Stimulated activated CD8-positive, alpha-beta memory T cell treated with anti-CD3 and anti-CD28 coated beads, Interleukin-15, amount 100 ng/mL, for 4 hours (primary cell): ENCODE measurements around the gene SSB.
"Not testable (repeated sequence)": the region's sequence is repeated elsewhere in the genome, so short reads cannot be mapped to it uniquely, and the experiment has no call there.

Experiments
- DNase-seq, 2 donors: peaks; one replicate each; pipeline ENCODE4 v3.0.0-alpha.2; 2020; ENCODE audit warnings: low read depth in 2 of 2

The SSB gene

DNA sequence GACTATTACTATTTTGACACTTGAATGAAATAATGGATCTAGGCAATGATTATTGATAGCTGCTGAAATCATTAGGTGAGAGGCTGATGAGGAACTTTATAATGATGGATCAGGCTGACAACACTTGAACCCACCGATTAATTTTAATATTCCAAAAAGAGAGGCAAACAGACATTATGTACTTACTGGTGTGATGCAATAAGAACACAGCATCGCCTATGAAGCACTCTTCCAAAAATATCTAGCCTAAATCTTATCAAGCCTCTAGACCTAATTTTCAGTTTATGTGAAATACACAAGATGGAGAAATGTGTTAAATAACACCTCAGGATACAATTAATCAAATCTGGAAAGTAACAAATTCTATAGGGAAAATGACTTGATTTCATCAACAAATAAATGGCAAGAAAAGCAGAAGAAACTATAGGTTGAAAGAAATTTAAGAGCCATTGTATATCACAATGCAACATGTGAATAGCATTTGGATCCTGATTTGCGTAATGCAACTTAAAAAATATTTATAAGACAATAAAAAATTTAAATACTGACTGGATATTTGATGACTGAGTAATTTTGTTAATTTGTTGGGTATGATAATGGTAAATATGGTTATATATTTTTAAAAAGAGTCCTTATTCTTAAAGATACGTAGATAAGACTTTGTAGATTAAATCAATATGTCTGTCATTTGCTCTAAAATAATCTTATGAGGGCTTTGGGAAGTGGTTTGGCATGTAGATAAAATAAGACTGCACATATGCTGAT, 17.2 kb upstream of the SSB start:
- no peak for DNase-seq

DNA sequence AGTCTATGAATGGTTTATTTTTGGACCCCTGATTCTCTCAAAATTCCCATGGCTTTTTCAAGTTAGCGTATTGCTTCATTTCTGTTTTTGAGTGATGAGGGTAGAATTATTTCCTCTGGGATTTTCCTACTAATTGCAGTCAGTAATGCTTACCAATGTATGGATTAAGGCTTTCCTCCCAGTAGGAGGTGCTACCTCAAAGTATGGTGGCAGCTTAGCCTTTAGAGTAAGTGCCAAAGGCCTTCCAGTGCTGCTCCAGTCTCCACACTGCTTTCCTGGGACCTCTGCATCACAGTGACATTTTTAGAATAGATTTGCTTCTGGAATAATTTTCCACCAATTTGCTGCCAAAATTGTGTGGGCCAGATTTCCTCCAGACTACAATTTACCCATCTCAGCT, 16.2 kb upstream of the SSB start:
- no peak for DNase-seq

DNA sequence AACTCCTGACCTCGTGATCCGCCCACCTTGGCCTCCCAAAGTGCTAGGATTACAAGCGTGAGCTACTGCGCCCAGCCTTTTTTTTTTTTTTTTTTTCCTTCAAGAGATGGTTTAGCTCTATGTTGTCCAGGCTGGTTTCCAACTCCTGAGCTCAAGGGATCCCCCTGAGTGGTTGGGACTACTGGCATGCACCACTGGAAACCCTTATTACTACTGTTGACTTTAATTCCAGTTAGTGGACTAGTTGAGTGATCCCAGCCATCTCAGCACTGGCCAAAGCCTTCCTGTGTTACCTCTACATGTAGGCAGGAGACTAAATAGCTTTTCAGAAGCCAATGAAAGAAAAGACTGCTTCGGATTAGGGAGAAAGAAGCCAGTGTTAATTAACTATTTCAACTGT, 8.1 kb upstream of the SSB start:
- no peak for DNase-seq

DNA sequence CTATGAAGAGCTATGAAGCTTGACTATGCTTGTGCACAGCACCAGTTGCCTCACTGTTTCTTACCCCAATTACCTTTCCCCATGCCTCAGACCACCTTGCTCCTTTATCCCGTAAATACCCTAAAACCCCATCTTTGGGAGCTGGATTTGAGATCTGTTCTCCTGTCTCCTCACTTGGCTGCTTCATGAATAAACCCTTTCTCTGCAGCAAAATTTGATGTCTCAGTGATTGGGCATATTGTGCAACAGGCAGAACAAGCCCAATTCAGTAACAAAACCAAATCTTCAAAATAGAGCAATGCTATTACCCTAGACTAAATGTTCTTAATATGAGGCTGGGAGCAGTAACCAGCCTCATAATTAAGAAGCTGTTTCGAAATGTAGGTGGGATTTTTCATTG, 3.5 kb upstream of the SSB start:
- DNase-seq: no peak

DNA sequence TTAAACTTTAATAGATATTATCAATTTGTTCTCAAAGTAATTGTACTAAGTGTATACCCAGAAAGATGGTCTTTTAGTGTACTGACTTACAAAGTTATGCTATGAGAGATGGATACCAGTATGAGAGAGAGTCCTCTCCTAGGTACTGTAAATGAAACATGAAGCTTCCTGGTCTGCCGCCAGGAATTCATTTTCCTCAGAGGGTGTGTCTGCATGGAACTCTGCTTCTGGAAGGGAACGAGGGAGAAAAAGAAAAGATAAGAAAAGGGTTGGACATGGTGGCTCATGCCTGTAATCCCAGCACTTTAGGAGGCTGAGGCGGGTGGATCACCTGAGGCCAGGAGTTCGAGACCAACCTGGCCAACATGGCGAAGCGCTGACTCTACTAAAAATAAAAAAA, 2.2 kb upstream of the SSB start:
- no peak for DNase-seq

DNA sequence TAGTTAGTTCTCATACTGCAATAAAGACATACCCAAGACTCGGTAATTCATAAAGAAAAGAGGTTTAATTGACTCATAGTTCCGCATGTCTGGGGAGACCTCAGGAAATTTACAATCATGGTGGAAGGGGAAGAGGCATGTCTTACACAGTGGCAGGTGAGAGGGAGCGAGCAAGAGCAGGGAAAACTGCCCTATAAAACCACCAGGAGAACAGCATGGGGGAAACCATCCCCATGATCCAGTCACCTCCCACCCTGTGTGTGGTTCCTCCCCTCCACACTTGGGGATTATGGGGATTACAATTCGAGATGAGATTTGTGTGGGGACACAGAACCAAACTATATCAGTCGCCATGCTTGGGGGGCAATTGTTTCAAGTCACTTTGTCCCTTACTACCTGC, 1.1 kb upstream of the SSB start:
- DNase-seq: no peak

DNA sequence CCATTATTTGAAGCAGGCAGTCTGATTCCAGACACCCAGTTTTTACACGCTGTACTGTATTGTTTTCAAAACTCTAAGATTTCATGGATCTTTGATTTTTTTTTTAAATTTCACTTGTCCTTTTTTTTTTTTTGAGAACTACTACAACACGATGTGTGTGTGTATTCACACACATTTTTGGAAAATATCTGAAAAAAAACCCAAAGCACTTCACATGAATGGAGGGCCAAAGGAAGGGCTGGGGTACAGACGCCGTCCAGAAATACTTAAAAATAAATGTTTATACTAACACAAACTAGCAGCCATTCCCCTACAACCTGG, 314 bp upstream of the SSB start:
- no peak for DNase-seq

DNA sequence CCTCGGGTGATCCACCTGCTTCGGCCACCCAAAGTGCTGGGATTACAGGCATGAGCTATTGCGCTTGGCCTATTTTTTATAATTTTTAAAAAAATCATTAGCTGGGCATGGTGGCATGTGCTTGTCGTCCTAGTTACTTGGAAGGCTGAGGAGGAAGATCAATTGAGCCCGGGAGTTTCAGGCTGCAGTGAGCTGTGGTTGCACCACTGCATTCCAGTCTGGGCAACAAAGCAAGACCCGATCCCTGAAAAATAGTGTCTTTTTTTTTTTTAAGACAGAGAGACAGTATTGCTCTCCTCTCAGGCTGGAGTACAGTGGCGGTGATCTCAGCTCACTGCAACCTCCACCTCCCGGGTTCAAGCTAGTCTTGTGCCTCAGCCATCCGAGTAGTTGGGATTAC, 4.8 kb downstream of the SSB start:
- no peak for DNase-seq

DNA sequence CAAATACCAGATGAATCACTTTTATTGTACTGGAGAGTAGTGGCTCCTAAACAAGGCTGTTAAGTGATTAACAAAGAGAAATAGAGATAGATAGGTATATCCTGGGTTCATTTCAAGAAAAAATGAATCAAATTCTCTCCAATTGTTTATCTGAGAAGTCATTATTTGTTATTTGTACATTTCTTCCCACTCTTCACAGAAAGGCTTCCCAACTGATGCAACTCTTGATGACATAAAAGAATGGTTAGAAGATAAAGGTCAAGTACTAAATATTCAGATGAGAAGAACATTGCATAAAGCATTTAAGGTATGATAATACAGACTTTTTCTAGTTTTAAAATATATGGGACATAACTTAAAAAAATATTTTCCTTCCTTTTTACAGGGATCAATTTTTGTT, 7.9 kb downstream of the SSB start:
- DNase-seq: no peak

DNA sequence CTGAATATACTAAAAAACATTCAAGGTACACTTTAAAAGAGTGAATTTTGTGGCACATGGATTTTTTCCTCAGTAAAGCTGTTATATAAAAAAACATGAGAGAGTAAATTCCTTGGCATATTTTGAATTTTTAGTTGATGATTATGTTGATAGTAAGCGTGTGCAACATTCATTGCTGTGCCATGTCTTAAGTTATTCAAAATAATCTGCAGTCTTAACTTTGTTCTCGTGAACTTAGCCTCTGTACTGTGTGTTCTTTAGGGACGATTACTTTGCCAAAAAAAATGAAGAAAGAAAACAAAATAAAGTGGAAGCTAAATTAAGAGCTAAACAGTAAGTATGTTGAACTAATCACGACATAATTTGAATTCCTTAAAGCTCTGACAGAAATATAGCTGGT, 9.6 kb downstream of the SSB start:
- DNase-seq: no peak

DNA sequence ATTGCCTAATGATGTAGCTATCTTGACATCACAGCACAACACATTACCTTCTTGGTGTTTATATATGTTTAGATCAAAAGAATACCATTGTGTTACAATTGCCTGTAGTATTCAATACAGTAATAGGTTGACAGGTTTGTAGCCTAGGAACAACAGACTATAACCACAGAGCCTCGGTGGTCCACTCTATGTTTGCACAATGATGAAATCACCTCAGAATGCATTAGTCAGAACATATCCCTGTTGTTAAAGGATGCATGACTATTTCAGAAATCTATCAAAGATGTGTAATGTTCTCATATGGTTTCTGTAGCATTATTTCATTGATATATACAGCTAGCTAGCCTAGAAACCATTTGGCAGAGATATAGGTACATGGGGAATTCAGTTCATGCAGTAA, 17.2 kb downstream of the SSB start:
- no peak for DNase-seq

DNA sequence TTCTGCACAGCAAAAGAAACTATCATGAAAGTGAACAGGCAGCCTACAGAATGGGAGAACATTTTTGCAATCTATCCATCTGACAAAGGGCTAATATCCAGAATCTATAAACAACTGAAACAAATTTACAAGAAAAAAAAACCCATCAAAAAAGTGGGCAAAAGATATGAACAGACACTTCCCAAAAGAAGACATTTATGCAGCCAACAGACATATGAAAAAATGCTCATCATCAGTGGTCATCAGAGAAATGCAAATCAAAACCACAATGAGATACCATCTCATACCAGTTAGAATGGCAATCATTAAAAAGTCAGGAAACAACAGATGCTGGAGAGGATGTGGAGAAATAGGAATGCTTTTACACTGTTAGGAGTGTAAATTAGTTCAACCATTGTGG, 18.3 kb downstream of the SSB start:
- DNase-seq: not testable (repeated sequence)

DNA sequence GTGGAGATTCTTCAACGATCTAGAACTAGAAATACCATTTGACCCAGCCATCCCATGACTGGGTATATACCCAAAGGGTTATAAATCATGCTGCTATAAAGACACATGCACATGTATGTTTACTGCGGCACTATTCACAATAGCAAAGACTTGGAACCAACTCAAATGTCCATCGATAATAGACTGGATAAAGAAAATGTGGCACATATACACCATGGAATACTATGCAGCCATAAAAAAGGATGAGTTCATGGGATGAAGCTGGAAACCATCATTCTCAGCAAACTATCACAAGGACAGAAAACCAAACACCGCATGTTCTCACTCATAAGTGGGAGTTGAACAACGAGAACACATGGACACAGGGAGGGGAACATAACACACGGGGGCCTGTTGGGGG, 18.7 kb downstream of the SSB start:
- not testable (repeated sequence) for DNase-seq

DNA sequence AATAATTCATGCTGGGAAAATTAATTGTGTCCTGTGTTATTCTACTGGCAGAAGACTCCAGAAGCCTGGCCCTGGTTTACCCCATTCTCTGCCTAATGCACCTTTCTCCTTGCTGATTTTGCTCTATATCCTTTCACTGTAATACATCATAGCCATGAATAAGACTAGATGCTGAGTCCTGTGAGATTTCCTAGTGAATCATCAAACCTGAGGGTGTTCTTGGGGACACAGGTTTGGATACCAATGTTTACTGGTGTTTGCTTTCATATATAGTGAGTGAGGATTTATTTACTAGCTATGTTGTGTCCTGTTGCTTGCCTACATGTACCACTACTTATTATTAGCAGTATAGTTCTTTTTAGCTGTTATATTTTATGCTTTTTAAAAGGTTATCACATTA, 19.6 kb downstream of the SSB start:
- DNase-seq: no peak

DNA sequence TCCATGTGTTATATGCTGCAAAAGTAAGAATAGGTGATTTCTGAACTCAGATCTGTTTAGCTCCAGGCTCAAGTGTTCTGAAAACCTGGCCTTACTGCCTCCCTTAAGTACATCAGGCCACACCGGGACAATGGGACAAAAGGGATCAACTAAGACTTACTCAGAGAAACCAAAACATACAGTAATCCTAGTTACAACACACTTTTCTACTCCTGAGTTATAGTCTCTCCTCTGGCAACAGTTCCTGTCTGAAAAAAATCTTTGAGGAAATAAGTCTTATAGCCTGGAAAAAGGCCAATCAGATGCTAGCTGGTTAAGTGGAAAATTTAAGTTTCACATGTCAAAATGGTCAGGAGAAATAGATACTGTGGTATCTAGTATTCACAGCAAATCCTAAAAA, 20.4 kb downstream of the SSB start:
- no peak for DNase-seq

DNA sequence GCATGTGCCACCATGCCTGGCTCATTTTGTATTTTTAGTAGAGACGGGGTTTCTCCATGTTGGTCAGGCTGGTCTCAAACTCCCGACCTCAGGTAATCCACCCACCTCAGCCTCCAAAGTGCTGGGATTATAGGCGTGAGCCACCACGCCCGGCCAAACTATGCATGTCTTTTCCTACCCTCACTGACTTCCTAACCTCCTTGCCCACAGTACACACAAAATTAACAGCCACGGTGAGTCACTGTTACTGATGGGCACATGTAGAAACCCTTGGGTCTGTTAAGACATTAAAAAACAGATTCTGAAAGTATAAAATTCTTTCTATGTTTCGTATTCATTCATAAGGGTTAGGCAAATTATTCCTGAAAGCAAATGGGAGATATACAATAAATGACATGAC, 21.4 kb downstream of the SSB start:
- DNase-seq: not testable (repeated sequence)

DNA sequence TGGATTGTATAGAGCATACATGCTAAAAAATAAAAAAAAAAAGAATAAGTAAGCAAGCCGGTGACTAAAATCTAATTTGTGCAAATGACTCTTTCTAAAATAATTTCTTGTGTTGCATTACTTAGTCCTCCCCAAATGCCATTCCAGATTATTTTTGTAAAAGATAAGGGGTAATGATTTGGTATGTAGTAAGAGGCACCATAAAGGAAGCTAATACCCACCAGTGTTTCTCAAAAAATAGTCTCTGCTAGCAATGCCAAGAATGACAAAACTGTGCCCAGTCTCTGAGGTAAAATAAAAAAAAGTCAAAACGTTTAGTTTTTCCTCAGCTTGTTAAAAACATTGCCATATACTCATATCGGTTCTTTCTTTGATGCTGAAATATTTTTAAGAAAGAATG, 23.4 kb downstream of the SSB start:
- DNase-seq: no peak

DNA sequence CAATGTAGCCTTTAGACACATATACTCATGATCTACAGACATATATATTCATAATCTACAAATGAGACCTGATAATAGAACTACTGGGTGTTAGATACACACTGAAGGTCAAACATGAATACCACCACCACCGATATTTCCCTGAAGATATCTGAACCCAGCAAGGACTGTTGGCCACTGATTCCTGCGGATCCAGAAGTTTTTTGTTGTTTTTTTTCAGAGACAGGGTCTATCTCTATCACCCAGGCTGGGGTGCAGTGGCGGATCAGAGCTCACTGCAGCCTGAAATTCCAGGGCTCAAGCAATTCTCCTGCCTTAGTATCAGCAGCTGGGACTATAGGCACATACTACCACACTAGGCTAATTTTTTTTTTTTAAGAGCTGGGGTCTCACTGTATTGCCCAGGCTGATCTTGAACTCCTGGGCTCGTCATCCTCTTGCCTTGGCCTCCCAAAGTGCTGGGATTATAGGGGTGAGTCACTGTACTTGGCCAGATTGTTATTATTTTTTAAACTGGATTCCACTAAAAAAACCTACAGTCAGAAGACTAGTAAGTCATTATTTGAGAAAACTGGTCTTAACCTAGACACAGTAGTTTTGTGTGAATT, 24.2 kb downstream of the SSB start:
- DNase-seq: no peak

DNA sequence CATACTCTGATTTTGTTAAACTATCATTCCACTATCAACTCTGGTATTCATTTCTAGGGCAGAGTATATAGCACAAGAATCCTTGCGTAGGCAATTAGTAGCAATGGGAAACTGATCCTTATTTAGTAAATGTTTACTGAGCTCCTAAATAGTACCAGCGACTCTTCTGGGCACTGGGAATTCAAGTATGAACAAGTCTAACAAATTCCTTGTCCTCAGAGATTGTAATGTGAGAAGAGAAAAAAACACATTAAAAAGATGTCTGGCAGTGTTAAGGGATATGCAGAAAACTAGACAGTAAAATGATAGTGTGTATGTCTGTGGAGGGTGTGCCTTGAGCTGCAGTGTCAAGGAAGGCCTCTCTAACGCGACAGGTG, 25.3 kb downstream of the SSB start:
- DNase-seq: no peak

DNA sequence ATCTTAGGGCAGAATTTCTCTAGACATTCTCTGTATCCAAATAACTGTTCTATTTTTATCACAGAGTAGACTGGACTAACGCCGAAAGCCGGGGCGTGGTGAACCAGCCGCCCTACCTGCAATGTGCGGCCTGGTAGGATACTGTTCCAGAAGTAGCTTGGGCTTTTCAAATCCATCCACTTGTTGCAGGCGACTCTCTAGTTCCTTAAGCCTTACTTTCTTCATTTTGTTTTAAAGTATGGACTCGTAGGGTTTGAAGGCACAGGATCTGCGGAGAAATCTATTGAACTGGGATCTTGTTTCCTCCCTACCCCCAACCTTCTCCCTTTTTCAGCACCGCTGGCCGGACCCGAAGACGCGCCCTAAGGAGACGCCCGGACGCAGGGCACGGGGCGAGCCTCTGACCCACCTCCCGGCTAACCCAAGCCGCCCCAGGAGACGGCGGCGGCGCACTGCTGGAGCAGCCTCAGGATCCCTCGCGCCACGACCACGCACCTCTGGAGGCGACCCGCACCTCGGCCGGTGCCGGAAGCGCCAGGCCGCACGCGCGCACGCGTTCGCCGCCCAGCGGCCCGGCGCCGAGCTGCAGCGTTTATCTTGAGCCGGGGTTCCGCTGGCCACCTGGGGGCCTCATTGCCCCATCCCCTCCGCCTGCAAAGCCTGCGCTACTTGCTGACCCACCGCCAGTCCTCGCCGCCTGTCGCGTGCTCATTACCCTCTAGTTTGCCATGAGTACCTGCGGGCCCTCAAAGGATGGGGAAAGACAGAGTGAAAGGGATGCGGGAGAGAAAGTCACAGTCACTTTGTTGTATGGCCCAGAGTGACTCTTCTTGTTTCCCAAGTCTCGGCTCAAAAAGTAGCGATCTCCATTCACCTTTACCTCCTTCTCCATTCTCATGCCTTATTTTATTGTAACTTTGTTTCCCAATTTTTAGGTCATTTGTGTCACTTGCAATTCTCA, 26.0 kb downstream of the SSB start, which contains the start of gene METTL5:
METTL5 (minus strand) TSS at position 533 of the 961 bp plus-strand sequence; CDS start at position 225, 308 bp downstream.
- peak; percentile 46 to 65 for DNase-seq

DNA sequence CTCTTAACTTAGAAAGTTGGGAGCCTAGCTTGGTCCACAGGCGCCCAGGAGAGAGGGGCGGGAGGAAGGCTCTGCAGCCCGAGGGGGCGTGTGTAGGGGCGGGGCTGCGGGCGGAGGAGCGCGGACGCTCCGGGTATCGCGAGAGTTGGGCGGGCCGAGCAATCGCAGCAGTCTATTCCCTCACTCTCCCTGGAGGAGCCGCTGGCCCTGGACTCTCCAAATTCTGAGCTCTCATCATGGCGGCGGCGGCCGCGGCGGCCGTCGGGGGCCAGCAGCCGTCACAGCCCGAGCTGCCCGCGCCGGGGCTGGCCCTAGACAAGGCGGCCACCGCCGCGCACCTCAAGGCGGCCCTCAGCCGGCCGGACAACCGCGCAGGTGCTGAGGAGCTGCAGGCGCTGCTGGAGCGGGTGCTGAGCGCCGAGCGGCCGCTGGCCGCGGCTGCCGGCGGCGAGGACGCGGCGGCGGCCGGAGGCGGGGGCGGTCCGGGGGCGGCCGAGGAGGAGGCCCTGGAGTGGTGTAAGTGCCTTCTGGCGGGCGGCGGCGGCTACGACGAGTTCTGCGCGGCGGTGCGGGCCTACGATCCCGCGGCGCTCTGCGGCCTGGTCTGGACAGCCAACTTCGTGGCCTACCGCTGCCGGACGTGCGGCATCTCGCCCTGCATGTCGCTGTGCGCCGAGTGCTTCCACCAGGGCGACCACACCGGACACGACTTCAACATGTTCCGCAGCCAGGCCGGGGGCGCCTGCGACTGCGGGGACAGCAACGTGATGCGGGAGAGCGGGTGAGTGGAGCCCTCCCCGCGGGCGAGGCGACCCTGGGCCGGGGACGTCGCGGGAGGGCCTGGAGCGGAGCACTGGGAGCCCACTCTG, 28.8 kb downstream of the SSB start, which contains the start of gene UBR3:
UBR3 (plus strand) TSS at position 183 of the 869 bp plus-strand sequence; CDS start at position 237, 54 bp downstream.
- DNase-seq: peak; percentile 69 to 77
